Skin epidermis (tissue), 12 donors: ENCODE results near the gene OR5H1.
"Not testable (repeated sequence)": the region's sequence is repeated elsewhere in the genome, so short reads cannot be mapped to it uniquely, and the experiment has no call there.

Source experiments
- H3K27ac ChIP-seq, 21 experiments: fragments of 200-600 bp; sonication (generic) in 11 of 21; one replicate each; pipeline ENCODE4 v1.5.0; 2020; ENCODE audit warnings: mild to moderate bottlenecking in 3 of 21, inconsistent platforms in 2 of 21, moderate library complexity in 2 of 21
- H3K4me3 ChIP-seq, 7 experiments: fragments of 200-600 bp; sonication (generic) in 2 of 7; one replicate each; pipeline ENCODE4 v1.5.0; 2020; ENCODE audit warnings: inconsistent platforms in 2 of 7, mild to moderate bottlenecking in 2 of 7, moderate library complexity in 1 of 7

Gene OR5H1

GRCh38 chr3:98130421-98130820 lies at the start of gene OR5H1:
TSS of gene OR5H1 (plus strand) at chr3:98130721. CDS start at chr3:98132698, 1,977 bp downstream.
- H3K27ac ChIP-seq: no peak within 1 kb of the TSS
- H3K4me3 ChIP-seq: no peak within 1 kb of the TSS

- Histone ChIP-seq H3K27ac (no peak within 1 kb of the TSS), H3K4me3 (no peak within 1 kb of the TSS)
Measured at GRCh38 chr3:98086873-98087272, 43.6 kb upstream of the OR5H1 start, which contains the start of gene OR5AC2. TSS of gene OR5AC2 (plus strand) at chr3:98087173. CDS start at chr3:98087173, 0 bp downstream.

- no peak overlapping the region for H3K4me3 ChIP-seq
- no peak overlapping the region for H3K27ac ChIP-seq
Measured at GRCh38 chr3:98095882-98096281, 34.6 kb upstream of the OR5H1 start.

- no peak overlapping the region for H3K27ac ChIP-seq
- H3K4me3 ChIP-seq: no peak overlapping the region
Measured at GRCh38 chr3:98099848-98100247, 30.7 kb upstream of the OR5H1 start.

GRCh38 chr3:98108162-98108561 lies 22.4 kb upstream of the OR5H1 start:
- H3K4me3 ChIP-seq: no peak overlapping the region

GRCh38 chr3:98109807-98110549 lies 20.5 kb upstream of the OR5H1 start:
- Histone ChIP-seq H3K27ac (no peak overlapping the region), H3K4me3 (no peak overlapping the region)

More at GRCh38 chr3:98108162-98108561, 22.4 kb upstream of the OR5H1 start:
- H3K27ac ChIP-seq: no peak overlapping the region

DNA sequence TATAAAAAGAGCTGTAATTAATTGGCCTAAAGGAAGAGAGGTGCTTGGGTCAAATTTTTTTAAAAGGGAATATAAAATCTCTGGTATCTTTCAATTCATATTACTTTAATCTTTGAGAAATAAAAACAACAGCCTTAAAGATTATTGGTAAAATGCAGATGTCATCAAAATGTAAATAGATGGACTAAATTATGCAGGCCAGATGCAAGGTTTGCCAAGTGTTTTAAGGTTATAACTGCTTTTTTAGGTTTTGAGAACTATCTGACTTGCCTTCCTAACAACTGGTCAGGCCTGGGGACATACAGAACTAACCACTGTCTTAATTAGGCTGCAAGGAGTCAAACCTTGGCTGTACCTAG lies 20.0 kb upstream of the OR5H1 start:
- Histone ChIP-seq H3K27ac (no peak overlapping the region), H3K4me3 (no peak overlapping the region)

DNA sequence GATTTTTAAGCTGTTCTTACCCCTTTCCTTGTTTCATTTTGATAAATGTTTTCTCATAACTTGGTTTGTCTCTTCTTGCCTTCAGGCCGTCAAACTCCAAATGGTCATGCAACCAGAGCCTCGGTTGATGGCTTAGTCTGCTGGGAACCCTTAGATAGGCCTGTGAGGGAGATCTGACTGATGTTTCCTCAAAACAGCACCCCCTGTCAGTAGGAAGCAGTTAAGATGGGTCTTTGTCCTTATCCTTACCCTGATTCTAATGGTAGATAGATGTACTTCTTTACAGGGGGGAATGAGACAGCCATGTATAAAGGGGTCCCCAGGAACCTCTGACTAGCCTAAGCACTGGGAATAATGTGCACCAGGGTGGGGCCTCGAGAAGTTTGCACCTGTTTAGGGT lies 16.3 kb upstream of the OR5H1 start:
- no peak overlapping the region for H3K4me3 ChIP-seq
- no peak overlapping the region for H3K27ac ChIP-seq

DNA sequence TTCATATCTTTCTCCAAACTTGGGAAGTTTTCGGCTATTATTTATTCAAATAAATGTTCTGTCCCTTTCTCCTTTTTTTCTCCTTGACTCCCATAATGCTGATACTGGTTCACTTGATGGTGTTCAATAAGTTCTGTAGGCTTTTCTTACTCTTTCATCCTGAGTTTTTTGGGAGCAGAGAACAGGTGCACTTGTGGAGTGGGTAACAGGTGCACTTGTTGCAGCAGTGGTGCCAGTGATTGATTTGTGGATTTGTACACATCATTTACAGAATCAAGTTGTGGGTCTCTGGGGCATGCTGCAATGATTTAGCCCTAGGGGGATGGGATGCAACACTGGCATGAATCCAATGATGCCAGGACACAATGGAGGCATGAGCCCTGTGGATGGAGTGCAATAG lies 14.8 kb upstream of the OR5H1 start:
- H3K27ac ChIP-seq: no peak overlapping the region

DNA sequence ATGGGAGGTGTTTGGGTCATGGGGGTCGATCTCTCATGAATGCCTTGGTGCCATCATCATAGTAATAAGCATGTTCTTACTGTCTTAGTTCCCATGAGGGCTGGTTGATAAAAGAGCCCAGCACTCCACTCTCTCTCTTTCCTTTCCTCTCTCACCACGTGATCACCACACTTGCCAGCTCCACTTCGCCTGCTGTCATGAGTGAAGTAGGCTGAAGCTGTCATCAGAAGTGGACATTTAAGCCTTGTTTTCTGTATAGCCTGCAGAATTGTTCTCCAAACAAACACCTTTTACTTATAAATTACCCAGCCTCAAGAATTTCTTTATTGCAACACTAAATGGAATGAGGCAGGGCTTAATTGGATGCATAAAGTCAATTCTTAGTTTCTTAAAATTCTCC lies 6.1 kb downstream of the OR5H1 start:
- no peak overlapping the region for H3K27ac ChIP-seq
- no peak overlapping the region for H3K4me3 ChIP-seq

More for the DNA sequence above, 14.8 kb upstream of the OR5H1 start:
- no peak overlapping the region for H3K4me3 ChIP-seq

GRCh38 chr3:98137826-98138557 lies 7.5 kb downstream of the OR5H1 start:
- H3K27ac ChIP-seq, H3K4me3 ChIP-seq: not testable (repeated sequence)

DNA sequence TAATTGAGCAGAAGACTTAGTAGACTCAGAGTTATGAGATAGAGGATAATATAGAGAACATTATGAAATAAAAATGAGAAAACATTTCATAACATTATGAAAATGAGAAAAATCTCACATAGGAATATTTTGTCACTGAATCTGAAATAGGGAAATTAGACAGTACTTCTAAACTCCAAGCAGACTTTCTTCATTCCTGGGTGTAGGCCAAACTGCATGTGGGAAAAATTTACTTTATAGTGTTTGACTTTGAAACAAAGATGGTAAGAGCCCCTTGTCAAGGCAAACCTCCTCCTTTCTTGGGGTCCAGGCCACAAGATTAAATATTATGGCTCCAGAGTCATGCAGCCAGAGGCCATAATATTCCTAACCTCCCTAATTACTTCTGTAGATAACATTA lies 10.0 kb downstream of the OR5H1 start:
- H3K4me3 ChIP-seq: no peak overlapping the region
- H3K27ac ChIP-seq: no peak overlapping the region

- Histone ChIP-seq H3K4me3 (no peak within 1 kb of the TSS), H3K27ac (no peak within 1 kb of the TSS)
Measured at GRCh38 chr3:98147179-98147578, 16.7 kb downstream of the OR5H1 start, which contains the start of gene OR5H14. TSS of gene OR5H14 (plus strand) at chr3:98147479. CDS start at chr3:98149386, 1,907 bp downstream.

DNA sequence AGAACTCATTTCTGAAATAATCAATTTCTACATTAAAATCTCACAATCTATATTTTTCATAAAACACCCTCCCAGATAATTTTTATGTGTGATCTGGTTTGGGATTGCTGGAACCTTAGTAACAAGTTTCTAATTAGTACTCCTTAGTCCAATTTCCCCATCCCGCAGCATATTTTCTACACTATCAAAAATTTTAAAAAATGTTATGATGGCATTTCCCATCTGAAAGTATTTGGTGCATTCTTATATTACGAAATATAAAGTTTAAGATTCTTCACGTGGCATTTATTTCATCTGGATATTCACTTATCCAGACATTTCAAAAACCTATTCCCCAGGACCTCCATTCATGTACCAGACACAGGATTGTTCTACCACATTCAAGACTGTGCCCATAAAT lies 18.2 kb downstream of the OR5H1 start:
- Histone ChIP-seq H3K4me3 (no peak overlapping the region), H3K27ac (no peak overlapping the region)

DNA sequence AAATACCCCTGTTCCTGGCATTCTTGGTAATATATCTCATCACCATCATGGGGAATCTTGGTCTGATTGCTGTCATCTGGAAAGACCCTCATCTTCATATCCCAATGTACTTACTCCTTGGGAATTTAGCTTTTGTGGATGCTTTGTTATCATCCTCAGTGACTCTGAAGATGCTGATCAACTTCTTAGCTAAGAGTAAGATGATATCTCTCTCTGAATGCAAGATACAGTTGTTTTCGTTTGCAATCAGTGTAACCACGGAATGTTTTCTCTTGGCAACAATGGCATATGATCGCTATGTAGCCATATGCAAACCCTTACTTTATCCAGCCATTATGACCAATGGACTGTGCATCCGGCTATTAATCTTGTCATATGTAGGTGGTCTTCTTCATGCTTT lies 18.9 kb downstream of the OR5H1 start:
- H3K27ac ChIP-seq, H3K4me3 ChIP-seq: not testable (repeated sequence)

- H3K27ac ChIP-seq: no peak overlapping the region
Measured at GRCh38 chr3:98151241-98151640, 20.7 kb downstream of the OR5H1 start.

GRCh38 chr3:98166396-98166795 lies 35.9 kb downstream of the OR5H1 start, which contains the start of gene OR5H15:
TSS of gene OR5H15 (plus strand) at chr3:98166696. CDS start at chr3:98168700, 2,004 bp downstream.
- no peak within 1 kb of the TSS for H3K27ac ChIP-seq

More at GRCh38 chr3:98151241-98151640, 20.7 kb downstream of the OR5H1 start:
- no peak overlapping the region for H3K4me3 ChIP-seq

GRCh38 chr3:98171071-98171470 lies 40.5 kb downstream of the OR5H1 start:
- Histone ChIP-seq H3K4me3 (no peak overlapping the region), H3K27ac (no peak overlapping the region)

More at GRCh38 chr3:98166396-98166795, 35.9 kb downstream of the OR5H1 start, which contains the start of gene OR5H15:
- H3K4me3 ChIP-seq: no peak within 1 kb of the TSS

- no peak overlapping the region for H3K4me3 ChIP-seq
- H3K27ac ChIP-seq: no peak overlapping the region
Measured at GRCh38 chr3:98172621-98173020, 42.1 kb downstream of the OR5H1 start.

GRCh38 chr3:98180319-98180890 lies 49.9 kb downstream of the OR5H1 start:
- no peak overlapping the region for H3K4me3 ChIP-seq
- no peak overlapping the region for H3K27ac ChIP-seq

- no peak overlapping the region for H3K4me3 ChIP-seq
- no peak overlapping the region for H3K27ac ChIP-seq
Measured at GRCh38 chr3:98182196-98182595, 51.7 kb downstream of the OR5H1 start.
